Stomach (tissue), 4 donors: ENCODE measurements around the gene KLHDC10.

Experiments used
- EP300 ChIP-seq: sonication (generic); formaldehyde crosslinking; IDR thresholded peaks from one replicate; pipeline ENCODE4 v1.6.1; 2017; ENCODE audit warnings: antibody characterized with exemption
- POLR2AphosphoS5 ChIP-seq, 3 donors: sonication (generic); formaldehyde crosslinking; IDR thresholded peaks; one replicate each; pipeline ENCODE4 v1.6.1; 2016; ENCODE audit warnings: antibody characterized with exemption in 3 of 3
- TF ChIP-seq, protein P1 (sequence below), 7 experiments: fragments of 450-650 bp in 4 of 7; fragments of 200-600 bp in 3 of 7; sonication (generic) in 3 of 7; IDR thresholded peaks; one replicate each; pipeline ENCODE4 v1.5.1; 2016 to 2019; ENCODE audit warnings: antibody characterized with exemption in 7 of 7, control low read depth in 2 of 7, mild to moderate bottlenecking in 1 of 7

DNA sequence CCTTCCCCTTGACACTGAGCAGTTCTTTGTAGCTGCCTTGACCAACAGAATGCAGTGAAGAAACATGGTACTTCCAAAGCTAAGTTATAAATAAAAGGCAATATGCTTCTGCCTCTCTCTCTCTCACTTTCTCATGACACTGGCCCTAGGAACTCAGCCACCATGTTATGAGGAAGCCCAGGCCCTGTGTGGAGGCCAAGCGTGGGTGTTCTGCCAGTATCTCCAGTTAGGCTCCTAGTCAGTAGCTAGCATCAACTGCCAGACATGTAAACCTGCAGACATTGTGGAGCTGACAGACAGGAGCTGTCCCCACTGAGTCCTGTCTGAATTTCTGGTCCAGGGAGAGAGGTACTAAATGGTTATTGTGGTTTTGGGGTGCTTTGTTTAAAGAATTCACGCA lies 89.7 kb downstream of the KLHDC10 start:
- TF ChIP-seq, protein P1, sequence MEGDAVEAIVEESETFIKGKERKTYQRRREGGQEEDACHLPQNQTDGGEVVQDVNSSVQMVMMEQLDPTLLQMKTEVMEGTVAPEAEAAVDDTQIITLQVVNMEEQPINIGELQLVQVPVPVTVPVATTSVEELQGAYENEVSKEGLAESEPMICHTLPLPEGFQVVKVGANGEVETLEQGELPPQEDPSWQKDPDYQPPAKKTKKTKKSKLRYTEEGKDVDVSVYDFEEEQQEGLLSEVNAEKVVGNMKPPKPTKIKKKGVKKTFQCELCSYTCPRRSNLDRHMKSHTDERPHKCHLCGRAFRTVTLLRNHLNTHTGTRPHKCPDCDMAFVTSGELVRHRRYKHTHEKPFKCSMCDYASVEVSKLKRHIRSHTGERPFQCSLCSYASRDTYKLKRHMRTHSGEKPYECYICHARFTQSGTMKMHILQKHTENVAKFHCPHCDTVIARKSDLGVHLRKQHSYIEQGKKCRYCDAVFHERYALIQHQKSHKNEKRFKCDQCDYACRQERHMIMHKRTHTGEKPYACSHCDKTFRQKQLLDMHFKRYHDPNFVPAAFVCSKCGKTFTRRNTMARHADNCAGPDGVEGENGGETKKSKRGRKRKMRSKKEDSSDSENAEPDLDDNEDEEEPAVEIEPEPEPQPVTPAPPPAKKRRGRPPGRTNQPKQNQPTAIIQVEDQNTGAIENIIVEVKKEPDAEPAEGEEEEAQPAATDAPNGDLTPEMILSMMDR (IDR thresholded peaks at IDR 0.05), result no peak
- TF ChIP-seq EP300 (no peak), POLR2AphosphoS5 (IDR thresholded peaks at IDR 0.05) (no peak)
